Measurements from ENCODE around the gene TMED4. TPM values are rescaled to one million over a fixed set of nuclear protein-coding genes. Genes with fewer than 3 reads are reported as not detected.
"Not testable (repeated sequence)": the region's sequence is repeated elsewhere in the genome, so short reads cannot be mapped to it uniquely, and the experiment has no call there.

TMED4 gene
- total and polyA plus RNA-seq, 2 donors (not counting 1 experiment from before 2014, with no cell fraction given): 84.1 to 102 TPM

DNA sequence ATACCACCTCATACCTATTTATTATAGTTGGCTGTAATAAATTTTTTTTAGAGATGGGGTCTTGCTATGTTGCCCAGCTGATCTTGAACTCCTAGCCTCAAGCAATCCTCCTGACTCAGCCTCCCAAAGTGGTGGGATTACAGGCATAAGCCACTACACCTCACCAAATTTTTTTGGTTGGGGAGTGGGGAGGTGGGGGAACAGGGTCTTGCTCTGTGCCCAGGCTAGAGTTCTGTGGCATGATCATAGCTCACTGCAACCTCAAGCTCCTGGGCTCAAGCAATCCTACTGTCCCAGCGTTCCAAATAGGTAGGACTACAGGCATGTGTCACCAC is 20.5 kb upstream of the TMED4 start:
- WGBS (ENCODE audit: insufficient coverage): no CpG with 5 or more reads among the region's 1 CpG
- H3K27me3 Mint-ChIP-seq: peaks cover 10% of the 10 kb centered on the region
- Histone ChIP-seq H3K9me3 (ENCODE audit: control extremely low read depth in 1 of 3, control insufficient read depth in 2 of 3, insufficient read depth in 1 of 3, low read length in 2 of 3) (no peaks in the 10 kb centered on the region), H3K79me2 (ENCODE audit: control insufficient read depth, insufficient read depth, low read length) (peaks cover 5% of the 10 kb centered on the region), H3K36me3 (replicated peaks in 1 of 2; ENCODE audit: control extremely low read depth in 1 of 2, control insufficient read depth in 1 of 2, extremely low read depth in 1 of 2, insufficient read depth in 2 of 2, low read length in 1 of 2) (no peaks in the 10 kb centered on the region), H3K4me3 (ENCODE audit: control extremely low read depth in 1 of 5, extremely low read depth in 1 of 5, insufficient read depth in 1 of 5, low read depth in 2 of 5, low read length in 4 of 5) (no peak overlapping the region), H3K4me2 (replicated peaks; ENCODE audit: low read depth, low read length, poor library complexity, severe bottlenecking) (no peak overlapping the region), H3K27me3 (replicated peaks in 1 of 4; ENCODE audit: control extremely low read depth in 1 of 4, control insufficient read depth in 3 of 4, insufficient read depth in 4 of 4, low read length in 3 of 4) (peaks cover 0 to 3% (median 0%) of the 10 kb centered on the region in 4 experiments), H2AFZ (ENCODE audit: insufficient read depth, low read depth, low read length, poor library complexity, severe bottlenecking) (no peak overlapping the region), H4K20me1 (ENCODE audit: control insufficient read depth, insufficient read depth, low read length, poor library complexity, severe bottlenecking) (no peaks in the 10 kb centered on the region), H3K9ac (ENCODE audit: low read length) (no peak overlapping the region), H3K27ac (ENCODE audit: low read length in 2 of 2) (no peak overlapping the region), H3K4me1 (ENCODE audit: control insufficient read depth in 2 of 2, insufficient read depth in 2 of 2, low read length in 2 of 2) (peaks cover 9 to 27% of the 10 kb centered on the region in 2 donors)
- H3K27ac Mint-ChIP-seq: no peak overlapping the region
- ATAC-seq (ENCODE audit: low read depth): no peak
- DNase-seq: no peak
- intact Hi-C loops (cut with micrococcal nuclease): no loop called here
- POLR2A ChIA-PET: interaction anchor here (0.7 kb wide), 1 partner anchor 76 kb away, joined by 3 read pairs; no protein-coding TSS in a partner anchor
- H3K4me1 Mint-ChIP-seq: peaks cover 27% of the 10 kb centered on the region
- no peaks in the 10 kb centered on the region for H3K9me3 Mint-ChIP-seq (ENCODE audit: insufficient read depth)
- CTCF ChIA-PET: interaction anchor here (1.2 to 1.3 kb wide), 2 partner anchors 11 to 246 kb away, joined by 3 to 4 read pairs; partner anchors contain the start of gene H2AZ2
- no peak for TF ChIP-seq EZH2 (IDR thresholded peaks at IDR 0.05; ENCODE audit: borderline replicate concordance, insufficient read depth, low read depth, low read length, poor library complexity, severe bottlenecking)
- TF ChIP-seq, protein P1, sequence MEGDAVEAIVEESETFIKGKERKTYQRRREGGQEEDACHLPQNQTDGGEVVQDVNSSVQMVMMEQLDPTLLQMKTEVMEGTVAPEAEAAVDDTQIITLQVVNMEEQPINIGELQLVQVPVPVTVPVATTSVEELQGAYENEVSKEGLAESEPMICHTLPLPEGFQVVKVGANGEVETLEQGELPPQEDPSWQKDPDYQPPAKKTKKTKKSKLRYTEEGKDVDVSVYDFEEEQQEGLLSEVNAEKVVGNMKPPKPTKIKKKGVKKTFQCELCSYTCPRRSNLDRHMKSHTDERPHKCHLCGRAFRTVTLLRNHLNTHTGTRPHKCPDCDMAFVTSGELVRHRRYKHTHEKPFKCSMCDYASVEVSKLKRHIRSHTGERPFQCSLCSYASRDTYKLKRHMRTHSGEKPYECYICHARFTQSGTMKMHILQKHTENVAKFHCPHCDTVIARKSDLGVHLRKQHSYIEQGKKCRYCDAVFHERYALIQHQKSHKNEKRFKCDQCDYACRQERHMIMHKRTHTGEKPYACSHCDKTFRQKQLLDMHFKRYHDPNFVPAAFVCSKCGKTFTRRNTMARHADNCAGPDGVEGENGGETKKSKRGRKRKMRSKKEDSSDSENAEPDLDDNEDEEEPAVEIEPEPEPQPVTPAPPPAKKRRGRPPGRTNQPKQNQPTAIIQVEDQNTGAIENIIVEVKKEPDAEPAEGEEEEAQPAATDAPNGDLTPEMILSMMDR (IDR thresholded peaks at IDR 0.05): no peak
- no peak overlapping the region for H3K4me3 Mint-ChIP-seq

DNA sequence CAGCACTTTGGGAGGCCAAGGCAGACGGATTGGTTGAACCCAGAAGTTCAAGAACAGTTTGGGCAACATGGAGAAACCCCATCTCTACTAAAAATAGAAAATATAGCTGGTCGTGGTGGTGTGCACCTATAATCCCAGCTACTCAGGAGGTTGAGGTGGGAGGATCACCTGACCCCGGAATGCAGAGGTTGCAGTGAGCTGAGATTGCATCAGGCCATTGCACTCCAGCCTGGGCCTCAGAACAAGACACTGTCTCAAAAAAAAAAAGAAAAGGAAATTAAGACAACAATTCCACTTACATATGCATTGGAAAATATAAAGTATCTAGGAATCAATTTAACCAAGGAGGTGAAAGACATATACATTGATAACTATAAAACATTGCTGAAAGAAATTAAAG is 17.2 kb upstream of the TMED4 start:
- Histone ChIP-seq H3K4me3 (ENCODE audit: control extremely low read depth in 1 of 5, extremely low read depth in 1 of 5, insufficient read depth in 1 of 5, low read depth in 2 of 5, low read length in 4 of 5) (no peak overlapping the region), H4K20me1 (ENCODE audit: control insufficient read depth, insufficient read depth, low read length, poor library complexity, severe bottlenecking) (no peaks in the 10 kb centered on the region), H3K4me1 (ENCODE audit: control insufficient read depth in 2 of 2, insufficient read depth in 2 of 2, low read length in 2 of 2) (peaks cover 5 to 11% of the 10 kb centered on the region in 2 donors), H3K27me3 (replicated peaks in 1 of 4; ENCODE audit: control extremely low read depth in 1 of 4, control insufficient read depth in 3 of 4, insufficient read depth in 4 of 4, low read length in 3 of 4) (peaks cover 0 to 3% (median 0%) of the 10 kb centered on the region in 4 experiments), H3K9ac (ENCODE audit: low read length) (no peak overlapping the region), H3K4me2 (replicated peaks; ENCODE audit: low read depth, low read length, poor library complexity, severe bottlenecking) (no peak overlapping the region), H3K27ac (ENCODE audit: low read length in 2 of 2) (no peak overlapping the region), H2AFZ (ENCODE audit: insufficient read depth, low read depth, low read length, poor library complexity, severe bottlenecking) (no peak overlapping the region), H3K79me2 (ENCODE audit: control insufficient read depth, insufficient read depth, low read length) (no peaks in the 10 kb centered on the region), H3K9me3 (ENCODE audit: control extremely low read depth in 1 of 3, control insufficient read depth in 2 of 3, insufficient read depth in 1 of 3, low read length in 2 of 3) (no peaks in the 10 kb centered on the region), H3K36me3 (replicated peaks in 1 of 2; ENCODE audit: control extremely low read depth in 1 of 2, control insufficient read depth in 1 of 2, extremely low read depth in 1 of 2, insufficient read depth in 2 of 2, low read length in 1 of 2) (no peaks in the 10 kb centered on the region)
- Mint-ChIP-seq H3K4me1 (peaks cover 10% of the 10 kb centered on the region), H3K9me3 (ENCODE audit: insufficient read depth) (no peaks in the 10 kb centered on the region), H3K27ac (no peak overlapping the region), H3K4me3 (no peak overlapping the region), H3K27me3 (peaks cover 13% of the 10 kb centered on the region)
- intact Hi-C loops (cut with micrococcal nuclease): no loop called here
- ATAC-seq (ENCODE audit: low read depth) (no peak), DNase-seq (no peak)
- no CpG with 5 or more reads among the region's 3 CpGs for WGBS (ENCODE audit: insufficient coverage)
- CTCF ChIA-PET: interaction anchor here (0.7 kb wide), 1 partner anchor 168 kb away, joined by 3 read pairs; no protein-coding TSS in a partner anchor
- POLR2A ChIA-PET: interaction anchor here (0.7 kb wide), 1 partner anchor 57 kb away, joined by 3 read pairs; no protein-coding TSS in a partner anchor
- no peak for TF ChIP-seq EZH2 (IDR thresholded peaks at IDR 0.05; ENCODE audit: borderline replicate concordance, insufficient read depth, low read depth, low read length, poor library complexity, severe bottlenecking)
- TF ChIP-seq, protein P1 (IDR thresholded peaks at IDR 0.05): no peak

DNA sequence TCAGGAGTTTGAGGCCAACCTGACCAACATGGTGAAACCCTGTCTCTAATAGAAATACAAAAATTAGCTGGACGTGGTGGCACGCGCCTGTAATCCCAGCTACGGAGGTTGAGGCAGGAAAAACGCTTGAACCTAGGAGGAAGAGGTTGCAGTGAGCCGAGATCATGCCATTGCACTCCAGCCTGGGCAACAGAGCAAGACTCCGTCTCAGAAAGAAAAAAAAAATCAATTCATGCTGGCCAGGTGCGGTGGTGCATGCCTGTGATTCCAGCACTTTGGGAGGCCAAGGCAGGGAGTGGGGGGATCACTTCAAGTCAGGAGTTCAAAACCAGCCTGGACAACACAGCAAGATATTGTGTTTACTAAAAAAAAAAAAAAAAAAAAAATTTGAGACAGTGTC is 15.2 kb upstream of the TMED4 start:
- H2AFZ ChIP-seq (ENCODE audit: insufficient read depth, low read depth, low read length, poor library complexity, severe bottlenecking); H3K9me3 Mint-ChIP-seq (ENCODE audit: insufficient read depth); H3K4me1 Mint-ChIP-seq; H3K9me3 ChIP-seq (ENCODE audit: control extremely low read depth in 1 of 3, control insufficient read depth in 2 of 3, insufficient read depth in 1 of 3, low read length in 2 of 3); DNase-seq; H3K4me3 Mint-ChIP-seq; H3K36me3 ChIP-seq (replicated peaks in 1 of 2; ENCODE audit: control extremely low read depth in 1 of 2, control insufficient read depth in 1 of 2, extremely low read depth in 1 of 2, insufficient read depth in 2 of 2, low read length in 1 of 2); H3K9ac ChIP-seq (ENCODE audit: low read length); H3K4me2 ChIP-seq (replicated peaks; ENCODE audit: low read depth, low read length, poor library complexity, severe bottlenecking); H3K27ac Mint-ChIP-seq; H3K4me3 ChIP-seq (ENCODE audit: control extremely low read depth in 1 of 5, extremely low read depth in 1 of 5, insufficient read depth in 1 of 5, low read depth in 2 of 5, low read length in 4 of 5); H4K20me1 ChIP-seq (ENCODE audit: control insufficient read depth, insufficient read depth, low read length, poor library complexity, severe bottlenecking); CTCF ChIA-PET; H3K79me2 ChIP-seq (ENCODE audit: control insufficient read depth, insufficient read depth, low read length); ATAC-seq (ENCODE audit: low read depth); H3K4me1 ChIP-seq (ENCODE audit: control insufficient read depth in 2 of 2, insufficient read depth in 2 of 2, low read length in 2 of 2); intact Hi-C loops (cut with micrococcal nuclease); H3K27ac ChIP-seq (ENCODE audit: low read length in 2 of 2); H3K27me3 ChIP-seq (replicated peaks in 1 of 4; ENCODE audit: control extremely low read depth in 1 of 4, control insufficient read depth in 3 of 4, insufficient read depth in 4 of 4, low read length in 3 of 4): not testable (repeated sequence)
- 93% methylated on average over 8 of the region's 8 CpGs for WGBS (ENCODE audit: insufficient coverage)
- H3K27me3 Mint-ChIP-seq: peaks cover 18% of the 10 kb centered on the region
- POLR2A ChIA-PET: interaction anchor here (0.7 kb wide), 1 partner anchor 529 kb away, joined by 6 read pairs; no protein-coding TSS in a partner anchor

All from B cell (primary cell).